HEK293 (cell line): ENCODE results near the gene SRSF11.

Experiments
- CTCF ChIA-PET: fragments of 350-600 bp; formaldehyde crosslinking; extraction: SDS; loops from one replicate; lab custom pipeline; 2021; ENCODE audit warnings: antibody characterized with exemption; lab: Yijun Ruan, JAX
- POLR2A ChIA-PET: fragments of 300-600 bp; formaldehyde crosslinking; extraction: SDS; loops from one replicate; lab custom pipeline; 2020; ENCODE audit warnings: antibody characterized with exemption, inconsistent platforms; lab: Yijun Ruan, JAX
- H3K27ac ChIP-seq: fragments of 200-500 bp; sonication (Bioruptor generic); 2 replicates; pipeline ENCODE4 v1.5.1; 2014; ENCODE audit warnings: low read depth, low read length, control low read depth, inconsistent platforms; ENCODE audit errors: extremely low read depth
- H3K36me3 ChIP-seq, 2 experiments: fragments of 200-500 bp in 1 of 2; sonication (Bioruptor generic) in 1 of 2; 1 replicate in 1 of 2; 2 replicates in 1 of 2; pipeline ENCODE4 v1.5.1; 2014 to 2017; ENCODE audit warnings: inconsistent platforms in 2 of 2, low read length in 2 of 2; ENCODE audit not compliant: control insufficient read depth in 2 of 2, insufficient read depth in 1 of 2
- H3K4me1 ChIP-seq: fragments of 200-500 bp; sonication (Bioruptor generic); 2 replicates; pipeline ENCODE4 v1.5.1; 2014; ENCODE audit warnings: mild to moderate bottlenecking, low read length, inconsistent platforms; ENCODE audit not compliant: control insufficient read depth, insufficient read depth
- H3K4me3 ChIP-seq: 2 replicates; pipeline ENCODE4 v1.5.1; 2011; ENCODE audit warnings: low read depth, mild to moderate bottlenecking, control low read depth, low read length, moderate library complexity
- H3K9me3 ChIP-seq: fragments of 200-500 bp; sonication (Bioruptor generic); 2 replicates; pipeline ENCODE4 v1.5.1; 2014; ENCODE audit warnings: low read depth, low read length, inconsistent platforms; ENCODE audit not compliant: control insufficient read depth, insufficient read depth
- HOXD13 ChIP-seq: sonication (generic); formaldehyde crosslinking; IDR thresholded peaks from 2 replicates; pipeline ENCODE4 v1.8.0; 2022; ENCODE audit warnings: missing genetic modification reagents, borderline replicate concordance
- OSR2 ChIP-seq: fragments of 450-650 bp; formaldehyde crosslinking; IDR thresholded peaks from 2 replicates; pipeline ENCODE4 v1.5.1; 2016; ENCODE audit warnings: missing biosample characterization, missing genetic modification characterization
- OVOL3 ChIP-seq: fragments of 450-650 bp; formaldehyde crosslinking; IDR thresholded peaks from 2 replicates; pipeline ENCODE4 v1.5.1; 2016; ENCODE audit warnings: missing biosample characterization, missing genetic modification characterization
- PRDM1 ChIP-seq: fragments of 450-650 bp; formaldehyde crosslinking; IDR thresholded peaks from 2 replicates; pipeline ENCODE4; 2016; ENCODE audit warnings: missing biosample characterization, missing genetic modification characterization
- REPIN1 ChIP-seq: fragments of 450-650 bp; formaldehyde crosslinking; IDR thresholded peaks from 2 replicates; pipeline ENCODE4 v1.5.1; 2017; ENCODE audit warnings: missing biosample characterization, missing genetic modification characterization, low read depth
- ZBTB7A ChIP-seq: fragments of 450-650 bp; formaldehyde crosslinking; IDR thresholded peaks from 2 replicates; pipeline ENCODE4 v1.5.1; 2016; ENCODE audit warnings: low read depth, missing biosample characterization, missing genetic modification characterization
- ZNF19 ChIP-seq: fragments of 450-650 bp; formaldehyde crosslinking; IDR thresholded peaks from 2 replicates; pipeline ENCODE4; 2016; ENCODE audit warnings: missing biosample characterization, missing genetic modification characterization, low read depth
- ZNF223 ChIP-seq: fragments of 450-650 bp; formaldehyde crosslinking; IDR thresholded peaks from 2 replicates; pipeline ENCODE4 v1.5.1; 2016; ENCODE audit warnings: missing biosample characterization, missing genetic modification characterization
- ZNF24 ChIP-seq: fragments of 450-650 bp; formaldehyde crosslinking; IDR thresholded peaks from 2 replicates; pipeline ENCODE4 v1.5.1; 2016; ENCODE audit warnings: missing biosample characterization, missing genetic modification characterization
- ZNF266 ChIP-seq: fragments of 450-650 bp; formaldehyde crosslinking; IDR thresholded peaks from 2 replicates; pipeline ENCODE4 v1.5.1; 2016; ENCODE audit warnings: missing biosample characterization, missing genetic modification characterization, low read depth
- ZNF555 ChIP-seq: fragments of 450-650 bp; formaldehyde crosslinking; conservative IDR thresholded peaks from 2 replicates; pipeline ENCODE4 v1.5.1; 2017; ENCODE audit warnings: missing biosample characterization, mild to moderate bottlenecking, missing genetic modification characterization, inconsistent platforms
- ZNF560 ChIP-seq: fragments of 450-650 bp; formaldehyde crosslinking; IDR thresholded peaks from 2 replicates; pipeline ENCODE4 v1.5.1; 2017; ENCODE audit warnings: missing biosample characterization, missing genetic modification characterization, borderline replicate concordance
- ZNF561 ChIP-seq: fragments of 450-650 bp; IDR thresholded peaks from 2 replicates; pipeline ENCODE4 v1.5.1; 2018; ENCODE audit warnings: missing biosample characterization, missing genetic modification characterization, borderline replicate concordance
- ZNF629 ChIP-seq: fragments of 450-650 bp; formaldehyde crosslinking; IDR thresholded peaks from 2 replicates; pipeline ENCODE4 v1.5.1; 2017; ENCODE audit warnings: missing biosample characterization, missing genetic modification characterization
- ZNF707 ChIP-seq: fragments of 450-650 bp; formaldehyde crosslinking; IDR thresholded peaks from 2 replicates; pipeline ENCODE4 v1.5.1; 2016; ENCODE audit warnings: missing biosample characterization, missing genetic modification characterization
- ZNF747 ChIP-seq: fragments of 450-650 bp; formaldehyde crosslinking; IDR thresholded peaks from 2 replicates; pipeline ENCODE4 v1.5.1; 2016; ENCODE audit warnings: missing biosample characterization, missing genetic modification characterization
- ZNF777 ChIP-seq: fragments of 450-650 bp; formaldehyde crosslinking; IDR thresholded peaks from 2 replicates; pipeline ENCODE4 v1.5.1; 2017; ENCODE audit warnings: missing biosample characterization, missing genetic modification characterization, borderline replicate concordance
- ZNF830 ChIP-seq: fragments of 450-650 bp; IDR thresholded peaks from 2 replicates; pipeline ENCODE4 v1.5.0; 2018; ENCODE audit warnings: missing biosample characterization, missing genetic modification characterization, low read depth, mild to moderate bottlenecking, moderate library complexity
- ZNF837 ChIP-seq: fragments of 450-650 bp; formaldehyde crosslinking; IDR thresholded peaks from 2 replicates; pipeline ENCODE4 v1.5.1; 2016; ENCODE audit warnings: missing biosample characterization, missing genetic modification characterization
- TF ChIP-seq, protein P1 (sequence below): fragments of 450-650 bp; formaldehyde crosslinking; IDR thresholded peaks from 2 replicates; pipeline ENCODE4 v1.5.1; 2017; ENCODE audit warnings: missing biosample characterization, missing genetic modification characterization
- TF ChIP-seq, protein P2 (sequence below): fragments of 450-650 bp; formaldehyde crosslinking; IDR thresholded peaks from 2 replicates; pipeline ENCODE4 v1.5.1; 2016; ENCODE audit warnings: missing biosample characterization, missing genetic modification characterization
- TF ChIP-seq, protein P3 (sequence below): fragments of 450-650 bp; formaldehyde crosslinking; IDR thresholded peaks from 2 replicates; pipeline ENCODE4 v1.5.1; 2016; ENCODE audit warnings: missing biosample characterization, missing genetic modification characterization

Gene SRSF11

DNA sequence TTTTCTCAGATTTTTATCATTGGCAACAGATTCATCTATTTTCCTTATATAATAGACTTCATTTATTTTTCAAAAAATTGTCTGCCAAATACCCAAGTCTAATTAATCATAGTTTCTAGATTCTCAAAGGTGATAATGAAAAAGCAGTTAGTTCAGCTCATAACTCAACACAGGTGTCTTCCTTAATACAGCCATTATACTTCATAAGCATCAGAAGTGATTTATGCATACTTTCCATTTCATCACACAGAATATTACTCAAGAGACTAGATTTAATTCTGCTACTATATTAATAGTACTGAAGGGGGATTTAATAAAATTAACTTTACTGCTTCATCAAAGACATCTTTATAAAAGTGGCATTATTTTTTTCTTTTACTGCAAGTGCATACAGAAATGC, 18.8 kb downstream of the SRSF11 start:
- CTCF ChIA-PET, result no interaction called here

DNA sequence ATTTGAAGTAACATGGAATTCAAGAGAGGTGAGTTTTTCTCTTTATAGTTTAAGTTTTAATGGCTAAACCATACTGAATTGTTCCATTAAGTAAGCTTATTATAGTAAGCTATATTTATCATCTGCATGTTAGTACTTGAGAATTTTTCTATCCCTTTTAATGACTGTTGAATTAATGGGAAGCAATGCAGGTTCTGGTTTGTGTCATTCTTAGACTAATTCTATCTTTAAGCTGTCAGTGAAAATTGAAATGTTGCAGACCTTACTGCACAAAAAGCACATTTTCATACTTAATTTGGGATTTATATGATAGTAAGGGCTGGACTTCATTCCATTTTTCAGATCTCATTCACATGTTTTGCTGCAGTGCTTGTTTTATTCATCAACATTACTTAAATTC, 25.9 kb downstream of the SRSF11 start:
- POLR2A ChIA-PET, result no interaction called here
- Histone ChIP-seq H3K4me3 (no peak overlapping the region), H3K27ac (no peak overlapping the region), H3K36me3 (peaks cover 97 to 100% of the 10 kb centered on the region in 2 experiments), H3K9me3 (no peaks in the 10 kb centered on the region), H3K4me1 (no peaks in the 10 kb centered on the region)
- CTCF ChIA-PET, result no interaction called here
- no peak for TF ChIP-seq ZNF561
- TF ChIP-seq ZNF266 (tag by site-specific recombination), result no peak
- TF ChIP-seq PRDM1 (tag by site-specific recombination), result no peak
- no peak for TF ChIP-seq OVOL3
- TF ChIP-seq HOXD13 (CRISPR knock-in tag), result no peak
- no peak for TF ChIP-seq ZNF629 (tag by site-specific recombination)
- TF ChIP-seq ZNF837 (tag by site-specific recombination), result no peak
- TF ChIP-seq, protein P1, sequence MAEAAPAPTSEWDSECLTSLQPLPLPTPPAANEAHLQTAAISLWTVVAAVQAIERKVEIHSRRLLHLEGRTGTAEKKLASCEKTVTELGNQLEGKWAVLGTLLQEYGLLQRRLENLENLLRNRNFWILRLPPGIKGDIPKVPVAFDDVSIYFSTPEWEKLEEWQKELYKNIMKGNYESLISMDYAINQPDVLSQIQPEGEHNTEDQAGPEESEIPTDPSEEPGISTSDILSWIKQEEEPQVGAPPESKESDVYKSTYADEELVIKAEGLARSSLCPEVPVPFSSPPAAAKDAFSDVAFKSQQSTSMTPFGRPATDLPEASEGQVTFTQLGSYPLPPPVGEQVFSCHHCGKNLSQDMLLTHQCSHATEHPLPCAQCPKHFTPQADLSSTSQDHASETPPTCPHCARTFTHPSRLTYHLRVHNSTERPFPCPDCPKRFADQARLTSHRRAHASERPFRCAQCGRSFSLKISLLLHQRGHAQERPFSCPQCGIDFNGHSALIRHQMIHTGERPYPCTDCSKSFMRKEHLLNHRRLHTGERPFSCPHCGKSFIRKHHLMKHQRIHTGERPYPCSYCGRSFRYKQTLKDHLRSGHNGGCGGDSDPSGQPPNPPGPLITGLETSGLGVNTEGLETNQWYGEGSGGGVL (tag by site-specific recombination), result no peak
- TF ChIP-seq ZNF830 (tag by site-specific recombination), result no peak
- no peak for TF ChIP-seq ZNF777 (tag by site-specific recombination)
- no peak for TF ChIP-seq ZNF555 (tag by site-specific recombination)
- TF ChIP-seq ZNF24 (tag by site-specific recombination), result no peak
- no peak for TF ChIP-seq ZNF560 (tag by site-specific recombination)
- TF ChIP-seq, protein P2, sequence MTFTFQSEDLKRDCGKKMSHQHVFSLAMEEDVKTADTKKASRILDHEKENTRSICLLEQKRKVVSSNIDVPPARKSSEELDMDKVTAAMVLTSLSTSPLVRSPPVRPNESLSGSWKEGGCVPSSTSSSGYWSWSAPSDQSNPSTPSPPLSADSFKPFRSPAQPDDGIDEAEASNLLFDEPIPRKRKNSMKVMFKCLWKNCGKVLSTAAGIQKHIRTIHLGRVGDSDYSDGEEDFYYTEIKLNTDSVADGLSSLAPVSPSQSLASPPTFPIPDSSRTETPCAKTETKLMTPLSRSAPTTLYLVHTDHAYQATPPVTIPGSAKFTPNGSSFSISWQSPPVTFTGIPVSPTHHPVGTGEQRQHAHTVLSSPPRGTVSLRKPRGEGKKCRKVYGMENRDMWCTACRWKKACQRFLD (tag by site-specific recombination), result no peak
- TF ChIP-seq ZNF747, result no peak
- TF ChIP-seq, protein P3, sequence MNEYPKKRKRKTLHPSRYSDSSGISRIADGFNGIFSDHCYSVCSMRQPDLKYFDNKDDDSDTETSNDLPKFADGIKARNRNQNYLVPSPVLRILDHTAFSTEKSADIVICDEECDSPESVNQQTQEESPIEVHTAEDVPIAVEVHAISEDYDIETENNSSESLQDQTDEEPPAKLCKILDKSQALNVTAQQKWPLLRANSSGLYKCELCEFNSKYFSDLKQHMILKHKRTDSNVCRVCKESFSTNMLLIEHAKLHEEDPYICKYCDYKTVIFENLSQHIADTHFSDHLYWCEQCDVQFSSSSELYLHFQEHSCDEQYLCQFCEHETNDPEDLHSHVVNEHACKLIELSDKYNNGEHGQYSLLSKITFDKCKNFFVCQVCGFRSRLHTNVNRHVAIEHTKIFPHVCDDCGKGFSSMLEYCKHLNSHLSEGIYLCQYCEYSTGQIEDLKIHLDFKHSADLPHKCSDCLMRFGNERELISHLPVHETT (tag by site-specific recombination), result no peak
- TF ChIP-seq REPIN1 (tag by site-specific recombination), result no peak

More for the DNA sequence above, 18.8 kb downstream of the SRSF11 start:
- H3K36me3 ChIP-seq, result peaks cover 98 to 99% of the 10 kb centered on the region in 2 experiments
- no peak overlapping the region for H3K27ac ChIP-seq
- POLR2A ChIA-PET, result no interaction called here
- H3K4me1 ChIP-seq, result no peaks in the 10 kb centered on the region
- H3K9me3 ChIP-seq, result no peaks in the 10 kb centered on the region
- H3K4me3 ChIP-seq, result no peak overlapping the region
- no peak for TF ChIP-seq ZNF223 (tag by site-specific recombination)
- TF ChIP-seq OSR2, result no peak
- no peak for TF ChIP-seq ZBTB7A (tag by site-specific recombination)
- no peak for TF ChIP-seq ZNF707 (tag by site-specific recombination)
- no peak for TF ChIP-seq ZNF19 (tag by site-specific recombination)
- TF ChIP-seq, all 188 proteins: peak for 0
